Measurements from ENCODE around the gene GARIN5A.
"Not testable (repeated sequence)": the region's sequence is repeated elsewhere in the genome, so short reads cannot be mapped to it uniquely, and the experiment has no call there.

GARIN5A gene

GRCh38 chr19:50465000-50465399 lies 11.6 kb downstream of the GARIN5A start:
- DNase-seq (ENCODE audit: low read depth) = no peak

GRCh38 chr19:50464348-50464747 lies 12.3 kb downstream of the GARIN5A start:
- DNase-seq (ENCODE audit: low read depth) = no peak

GRCh38 chr19:50462970-50463369 lies 13.7 kb downstream of the GARIN5A start:
- DNase-seq (ENCODE audit: low read depth) = no peak

GRCh38 chr19:50461066-50461875 lies 15.4 kb downstream of the GARIN5A start:
- DNase-seq (ENCODE audit: low read depth) = peak; percentile 24

GRCh38 chr19:50460161-50460765 lies 16.4 kb downstream of the GARIN5A start:
- DNase-seq (ENCODE audit: low read depth) = no peak

GRCh38 chr19:50459638-50460037 lies 17.0 kb downstream of the GARIN5A start:
- no peak for DNase-seq (ENCODE audit: low read depth)

GRCh38 chr19:50459067-50459456 lies 17.6 kb downstream of the GARIN5A start:
- DNase-seq (ENCODE audit: low read depth) = no peak

- no peak for DNase-seq (ENCODE audit: low read depth)
These were observed 18.1 kb downstream of the GARIN5A start for GRCh38 chr19:50458396-50459066.

GRCh38 chr19:50457300-50457699 lies 19.3 kb downstream of the GARIN5A start:
- DNase-seq (ENCODE audit: low read depth) = no peak

GRCh38 chr19:50455992-50456391 lies 20.7 kb downstream of the GARIN5A start:
- DNase-seq (ENCODE audit: low read depth) = no peak

- DNase-seq (ENCODE audit: low read depth) = no peak
These were observed 23.4 kb downstream of the GARIN5A start for GRCh38 chr19:50453243-50453642.

- DNase-seq (ENCODE audit: low read depth) = no peak
These were observed 25.5 kb downstream of the GARIN5A start for GRCh38 chr19:50451223-50451534.

GRCh38 chr19:50450369-50451222 lies 26.1 kb downstream of the GARIN5A start:
- DNase-seq (ENCODE audit: low read depth) = no peak

GRCh38 chr19:50449236-50449899 lies 27.3 kb downstream of the GARIN5A start:
- DNase-seq (ENCODE audit: low read depth) = no peak

- no peak for DNase-seq (ENCODE audit: low read depth)
These were observed 28.9 kb downstream of the GARIN5A start for GRCh38 chr19:50447750-50448149.

GRCh38 chr19:50447053-50447452 lies 29.6 kb downstream of the GARIN5A start:
- DNase-seq (ENCODE audit: low read depth) = no peak

GRCh38 chr19:50444059-50444458 lies 32.6 kb downstream of the GARIN5A start:
- DNase-seq (ENCODE audit: low read depth) = no peak

GRCh38 chr19:50439130-50439529 lies 37.5 kb downstream of the GARIN5A start:
- not testable (repeated sequence) for DNase-seq (ENCODE audit: low read depth)

- no peak for DNase-seq (ENCODE audit: low read depth)
These were observed 38.7 kb downstream of the GARIN5A start for GRCh38 chr19:50437862-50438449.

- DNase-seq (ENCODE audit: low read depth) = no peak
These were observed 41.0 kb downstream of the GARIN5A start for GRCh38 chr19:50435627-50436026.

GRCh38 chr19:50435221-50435620 lies 41.4 kb downstream of the GARIN5A start:
- no peak for DNase-seq (ENCODE audit: low read depth)
